NCI-H146 treated with DMSO at 0.1 percent for 48 hours (cell line): ENCODE results near the gene TMEM271.

ENCODE experiments used
- DNase-seq: peaks from one replicate; lab custom pipeline; 2025; ENCODE audit not compliant: unreplicated experiment; lab: John Stamatoyannopoulos, UW

Gene TMEM271

GRCh38 chr4:581753-582361 lies 5.8 kb upstream of the TMEM271 start:
- no peak for DNase-seq

GRCh38 chr4:581181-581580 lies 5.1 kb upstream of the TMEM271 start:
- DNase-seq, result no peak

GRCh38 chr4:579543-580175 lies 3.6 kb upstream of the TMEM271 start:
- no peak for DNase-seq

- DNase-seq, result no peak
Observed at GRCh38 chr4:578451-579443, 2.7 kb upstream of the TMEM271 start.

- peak; percentile 33 for DNase-seq
Observed at GRCh38 chr4:577499-578450, 1.7 kb upstream of the TMEM271 start.

- peak; percentile 41 for DNase-seq
Observed at GRCh38 chr4:576991-577498, 950 bp upstream of the TMEM271 start.

GRCh38 chr4:575281-576141 lies 584 bp downstream of the TMEM271 start:
- no peak for DNase-seq

- no peak for DNase-seq
Observed at GRCh38 chr4:574346-575161, 1.5 kb downstream of the TMEM271 start.

- no peak for DNase-seq
Observed at GRCh38 chr4:573122-573892, 2.8 kb downstream of the TMEM271 start.

GRCh38 chr4:572594-572993 lies 3.5 kb downstream of the TMEM271 start:
- DNase-seq, result no peak

- no peak for DNase-seq
Observed at GRCh38 chr4:571838-572572, 4.1 kb downstream of the TMEM271 start.

- no peak for DNase-seq
Observed at GRCh38 chr4:570754-571153, 5.3 kb downstream of the TMEM271 start.

GRCh38 chr4:569958-570667 lies 6.0 kb downstream of the TMEM271 start:
- no peak for DNase-seq

- no peak for DNase-seq
Observed at GRCh38 chr4:568962-569361, 7.1 kb downstream of the TMEM271 start.

GRCh38 chr4:568351-568652 lies 7.8 kb downstream of the TMEM271 start:
- DNase-seq, result no peak

- DNase-seq, result no peak
Observed at GRCh38 chr4:567457-568350, 8.4 kb downstream of the TMEM271 start.
